ENCODE data around the gene TARS1. TPM values are rescaled to one million over a fixed set of nuclear protein-coding genes. Genes with fewer than 3 reads are reported as not detected.

Gene TARS1
- total and polyA plus RNA-seq, 10 donors: 42.7 to 90.0 (median 48.0) TPM

DNA sequence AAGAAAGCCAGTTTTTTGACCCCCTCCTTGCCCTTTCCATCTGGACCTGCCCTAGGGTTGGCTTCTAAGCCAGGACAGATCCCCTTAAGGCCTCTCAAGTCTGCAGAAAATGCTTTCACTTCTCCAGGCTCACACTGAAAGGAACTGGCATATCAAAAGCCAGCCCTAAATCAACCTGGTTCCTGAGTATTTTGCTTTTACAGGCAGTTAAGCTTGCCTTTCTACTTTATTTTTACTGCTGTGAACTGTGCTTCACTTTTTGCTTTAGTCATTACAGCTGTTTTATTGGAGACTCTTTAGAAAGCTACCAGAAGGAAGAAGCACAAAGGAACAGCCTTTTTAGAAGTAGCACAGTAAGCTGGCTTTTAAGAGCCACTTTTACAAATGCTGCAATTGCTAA lies 5.0 kb downstream of the TARS1 start:
- intact Hi-C loops (cut with DNase I; ENCODE audit: low total_unique reads): no loop called here

DNA sequence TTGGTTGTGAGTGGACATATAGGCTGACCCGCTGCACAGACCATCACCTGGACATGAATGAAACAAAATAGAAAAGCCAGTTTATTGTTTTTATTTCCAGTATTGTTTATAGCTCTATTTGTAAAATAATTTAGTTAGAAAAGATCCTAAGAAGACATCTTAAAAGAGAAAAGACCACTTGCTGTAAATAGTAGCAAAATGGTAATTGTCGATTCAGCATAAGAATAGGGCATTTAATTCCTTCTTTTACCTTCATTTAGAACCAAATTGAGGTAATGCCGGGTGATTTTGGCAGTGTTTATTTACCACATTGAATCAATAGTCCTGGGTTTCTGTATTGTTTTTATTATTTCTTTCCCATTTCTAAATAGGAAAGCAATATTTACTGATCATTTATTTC lies 7.4 kb downstream of the TARS1 start:
- no peaks in the 10 kb centered on the region for H3K27me3 ChIP-seq (replicated peaks in 1 of 7)
- H3K4me1 ChIP-seq: peaks cover 0 to 50% (median 19%) of the 10 kb centered on the region in 6 donors
- H3K36me3 ChIP-seq: peaks cover 0 to 86% (median 51%) of the 10 kb centered on the region in 6 donors
- H3K9me3 ChIP-seq: no peaks in the 10 kb centered on the region
- no peak for DNase-seq
- intact Hi-C loops (cut with DNase I; ENCODE audit: low total_unique reads): no loop called here
- WGBS, 5 donors: 91 to 95% (median 93%) methylated on average over 3 of the region's 3 CpGs
- TF ChIP-seq POLR2A (IDR thresholded peaks at IDR 0.05) (no peak), POLR2AphosphoS5 (IDR thresholded peaks at IDR 0.05) (no peak)
- TF ChIP-seq, protein P1, sequence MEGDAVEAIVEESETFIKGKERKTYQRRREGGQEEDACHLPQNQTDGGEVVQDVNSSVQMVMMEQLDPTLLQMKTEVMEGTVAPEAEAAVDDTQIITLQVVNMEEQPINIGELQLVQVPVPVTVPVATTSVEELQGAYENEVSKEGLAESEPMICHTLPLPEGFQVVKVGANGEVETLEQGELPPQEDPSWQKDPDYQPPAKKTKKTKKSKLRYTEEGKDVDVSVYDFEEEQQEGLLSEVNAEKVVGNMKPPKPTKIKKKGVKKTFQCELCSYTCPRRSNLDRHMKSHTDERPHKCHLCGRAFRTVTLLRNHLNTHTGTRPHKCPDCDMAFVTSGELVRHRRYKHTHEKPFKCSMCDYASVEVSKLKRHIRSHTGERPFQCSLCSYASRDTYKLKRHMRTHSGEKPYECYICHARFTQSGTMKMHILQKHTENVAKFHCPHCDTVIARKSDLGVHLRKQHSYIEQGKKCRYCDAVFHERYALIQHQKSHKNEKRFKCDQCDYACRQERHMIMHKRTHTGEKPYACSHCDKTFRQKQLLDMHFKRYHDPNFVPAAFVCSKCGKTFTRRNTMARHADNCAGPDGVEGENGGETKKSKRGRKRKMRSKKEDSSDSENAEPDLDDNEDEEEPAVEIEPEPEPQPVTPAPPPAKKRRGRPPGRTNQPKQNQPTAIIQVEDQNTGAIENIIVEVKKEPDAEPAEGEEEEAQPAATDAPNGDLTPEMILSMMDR (IDR thresholded peaks at IDR 0.05 in 8 of 11, conservative IDR thresholded peaks at IDR 0.05 in 3 of 11): no peak
- H3K4me3 ChIP-seq: no peak overlapping the region
- no peak overlapping the region for H3K27ac ChIP-seq

More for the DNA sequence above, 5.0 kb downstream of the TARS1 start:
- no peak for TF ChIP-seq POLR2A (IDR thresholded peaks at IDR 0.05)
- TF ChIP-seq POLR2AphosphoS5 (IDR thresholded peaks at IDR 0.05): no peak
- TF ChIP-seq, protein P1 (IDR thresholded peaks at IDR 0.05 in 8 of 11, conservative IDR thresholded peaks at IDR 0.05 in 3 of 11): no peak
- Histone ChIP-seq H3K27me3 (replicated peaks in 1 of 7) (no peaks in the 10 kb centered on the region), H3K36me3 (peaks cover 0 to 64% (median 42%) of the 10 kb centered on the region in 6 donors), H3K9me3 (no peaks in the 10 kb centered on the region), H3K4me1 (peaks cover 6 to 71% (median 36%) of the 10 kb centered on the region in 6 donors), H3K27ac (no peak overlapping the region), H3K4me3 (no peak overlapping the region)
- no peak for DNase-seq

DNA sequence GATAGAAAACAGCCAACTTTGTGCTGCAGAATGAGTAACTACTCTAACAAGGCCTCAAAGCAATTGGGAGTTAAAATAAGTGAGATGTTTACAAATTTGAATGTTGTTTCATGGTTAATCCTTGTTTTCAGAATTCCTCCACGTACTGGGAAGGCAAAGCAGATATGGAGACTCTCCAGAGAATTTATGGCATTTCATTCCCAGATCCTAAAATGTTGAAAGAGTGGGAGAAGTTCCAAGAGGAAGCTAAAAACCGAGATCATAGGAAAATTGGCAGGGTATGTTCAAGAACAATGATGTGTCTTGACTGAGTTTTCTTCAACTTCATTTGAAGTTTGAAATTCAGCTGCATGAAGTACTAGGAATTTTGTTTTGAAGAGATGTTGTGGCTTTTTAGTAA lies 16.4 kb downstream of the TARS1 start:
- intact Hi-C loops (cut with DNase I; ENCODE audit: low total_unique reads): no loop called here
- Histone ChIP-seq H3K4me3 (no peak overlapping the region), H3K4me1 (no peaks in the 10 kb centered on the region), H3K9me3 (no peaks in the 10 kb centered on the region), H3K27ac (no peak overlapping the region), H3K36me3 (peaks cover under 1 to 100% (median 93%) of the 10 kb centered on the region in 6 donors), H3K27me3 (replicated peaks in 1 of 7) (no peaks in the 10 kb centered on the region)
- DNase-seq: no peak
- TF ChIP-seq POLR2A (IDR thresholded peaks at IDR 0.05) (no peak), POLR2AphosphoS5 (IDR thresholded peaks at IDR 0.05) (no peak)
- TF ChIP-seq, protein P1 (IDR thresholded peaks at IDR 0.05 in 8 of 11, conservative IDR thresholded peaks at IDR 0.05 in 3 of 11): no peak
- 53 to 84% (median 75%) methylated on average over 2 of the region's 2 CpGs for WGBS, 5 donors

DNA sequence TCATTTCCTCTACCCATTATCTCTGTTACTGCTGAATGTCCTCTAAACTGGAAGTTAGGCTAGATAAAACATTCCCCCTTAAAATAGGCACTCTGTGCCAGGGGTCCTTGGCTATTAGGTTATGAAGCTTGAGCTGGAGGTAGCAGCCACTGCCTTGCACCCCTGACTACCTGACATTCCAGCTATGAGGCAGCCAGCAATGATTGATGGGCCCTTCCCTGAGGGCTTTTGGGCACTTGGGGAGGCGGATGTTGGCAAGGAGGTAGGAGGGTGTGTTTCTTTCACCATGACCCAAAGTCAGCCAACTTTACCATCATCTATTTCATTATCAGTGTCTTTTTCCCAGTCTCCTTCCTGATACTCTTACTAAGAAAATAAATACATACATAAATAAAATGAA lies 17.1 kb downstream of the TARS1 start:
- intact Hi-C loops (cut with DNase I; ENCODE audit: low total_unique reads): no loop called here
- peaks cover 5 to 100% (median 96%) of the 10 kb centered on the region in 6 donors for H3K36me3 ChIP-seq
- peak overlapping the region in 1 of 8 donors; percentile 13 for H3K27ac ChIP-seq

More for the DNA sequence above, 17.1 kb downstream of the TARS1 start:
- no peaks in the 10 kb centered on the region for H3K9me3 ChIP-seq
- 87 to 100% (median 96%) methylated on average over 1 of the region's 1 CpG for WGBS, 5 donors
- H3K4me3 ChIP-seq: no peak overlapping the region
- H3K27me3 ChIP-seq (replicated peaks in 1 of 7): no peaks in the 10 kb centered on the region
- DNase-seq: no peak
- H3K4me1 ChIP-seq: no peaks in the 10 kb centered on the region
- TF ChIP-seq, protein P1 (IDR thresholded peaks at IDR 0.05 in 8 of 11, conservative IDR thresholded peaks at IDR 0.05 in 3 of 11): no peak
- no peak for TF ChIP-seq POLR2AphosphoS5 (IDR thresholded peaks at IDR 0.05)
- no peak for TF ChIP-seq POLR2A (IDR thresholded peaks at IDR 0.05)
